GM11168 (cell line): ENCODE measurements around the gene KCNB1.
"Not testable (repeated sequence)": the region's sequence is repeated elsewhere in the genome, so short reads cannot be mapped to it uniquely, and the experiment has no call there.

ENCODE experiments used
- in situ Hi-C: fragments of 300-500 bp; cut with MboI; formaldehyde crosslinking; loops from one replicate; pipeline ENCODE4 v1.12.0; 2022; ENCODE audit warnings: low sequenced_read_pairs; ENCODE audit not compliant: unreplicated experiment

Gene KCNB1

GRCh38 chr20:49415005-49415667 lies 67.3 kb downstream of the KCNB1 start:
- in situ Hi-C loops = no loop called here

DNA sequence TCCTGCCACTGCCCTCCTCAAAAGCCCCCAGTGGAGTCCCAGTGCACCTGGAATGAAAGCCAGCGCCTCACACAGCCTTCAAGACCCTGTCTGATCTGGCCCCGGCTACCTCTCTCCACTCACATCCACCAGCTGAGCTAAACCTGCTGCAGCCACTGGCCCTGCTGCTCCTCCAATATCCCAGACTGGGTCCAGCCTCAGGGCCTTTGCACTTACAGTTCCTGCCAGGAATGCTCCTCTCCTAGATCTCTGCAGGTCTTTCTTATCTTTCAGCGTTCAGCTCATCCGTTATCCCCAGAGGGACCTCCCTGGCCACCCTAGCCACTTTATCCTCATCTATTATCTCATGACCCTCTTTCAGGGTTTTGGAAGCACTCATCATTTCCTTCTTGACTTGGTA lies 68.8 kb downstream of the KCNB1 start:
- in situ Hi-C loops = no loop called here

- in situ Hi-C loops = no loop called here
These were observed 69.5 kb downstream of the KCNB1 start for GRCh38 chr20:49412953-49413352.

- in situ Hi-C loops = no loop called here
These were observed 70.2 kb downstream of the KCNB1 start for GRCh38 chr20:49412254-49412653.

DNA sequence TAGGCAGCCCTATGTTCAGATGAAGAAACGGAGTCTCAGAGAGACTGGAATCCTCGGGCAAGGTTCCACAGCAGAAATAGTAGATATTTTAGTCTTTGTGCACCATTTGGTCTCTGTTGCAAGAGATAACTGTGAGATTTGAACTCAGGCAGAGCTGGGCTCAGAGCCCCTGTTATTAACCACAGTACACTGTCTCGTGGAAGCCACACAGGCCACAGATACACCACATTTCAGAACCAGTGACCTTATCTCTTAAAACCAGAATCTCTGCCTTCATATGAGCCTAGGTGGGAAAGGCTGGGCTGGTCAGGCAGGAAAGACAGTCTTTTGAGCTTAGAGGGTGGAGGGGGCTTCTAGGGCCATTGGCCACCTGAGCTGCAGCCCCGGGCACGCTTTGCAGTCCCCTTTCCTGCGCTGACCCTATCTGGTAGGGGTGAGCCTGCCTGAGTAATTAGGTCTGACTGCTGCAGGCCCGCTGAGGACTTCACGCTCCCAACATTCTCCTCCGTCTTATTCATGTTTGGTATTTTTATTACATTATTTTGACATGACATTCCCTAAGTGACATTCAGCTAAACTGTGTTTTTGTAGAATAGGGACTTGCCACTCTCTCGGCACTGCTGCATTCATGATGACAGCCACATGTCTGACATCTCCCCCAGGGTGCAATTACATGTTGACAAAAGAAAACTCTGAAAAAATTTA lies 71.1 kb downstream of the KCNB1 start:
- in situ Hi-C loops = no loop called here

DNA sequence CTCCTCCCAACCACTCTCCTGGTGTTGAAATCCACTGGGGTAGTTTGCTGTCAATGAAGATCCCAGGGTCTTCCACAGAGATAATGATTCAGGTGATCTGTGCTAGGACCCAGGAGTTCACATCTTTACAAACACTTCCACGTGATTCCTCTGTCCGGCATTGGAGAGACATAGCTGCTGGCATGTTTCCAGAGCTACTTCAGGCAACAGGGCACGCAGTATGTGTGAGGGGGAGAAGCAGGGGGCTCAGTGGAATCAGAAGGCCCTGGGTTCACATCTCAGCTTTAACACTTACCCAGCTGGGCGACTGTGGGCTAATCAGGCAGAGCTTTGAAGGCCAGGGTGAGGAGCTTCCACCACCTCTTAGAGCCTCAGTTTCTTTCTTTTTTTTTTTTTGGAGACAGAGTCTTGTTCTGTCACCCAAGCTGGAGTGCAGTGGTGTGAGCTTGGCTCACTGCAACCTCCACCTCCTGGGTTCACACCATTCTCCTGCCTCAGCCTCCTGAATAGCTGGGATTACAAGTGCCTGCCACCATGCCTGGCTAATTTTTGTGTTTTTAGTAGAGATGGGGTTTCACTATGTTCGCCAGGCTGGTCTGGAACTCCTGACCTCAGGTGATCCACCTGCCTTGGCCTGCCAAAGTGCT lies 72.4 kb downstream of the KCNB1 start:
- in situ Hi-C loops = not testable (repeated sequence)

- in situ Hi-C loops = no loop called here
These were observed 73.0 kb downstream of the KCNB1 start for GRCh38 chr20:49409302-49409974.

GRCh38 chr20:49408509-49409104 lies 73.9 kb downstream of the KCNB1 start:
- in situ Hi-C loops = no loop called here

- in situ Hi-C loops = no loop called here
These were observed 75.8 kb downstream of the KCNB1 start for GRCh38 chr20:49406666-49407065.

DNA sequence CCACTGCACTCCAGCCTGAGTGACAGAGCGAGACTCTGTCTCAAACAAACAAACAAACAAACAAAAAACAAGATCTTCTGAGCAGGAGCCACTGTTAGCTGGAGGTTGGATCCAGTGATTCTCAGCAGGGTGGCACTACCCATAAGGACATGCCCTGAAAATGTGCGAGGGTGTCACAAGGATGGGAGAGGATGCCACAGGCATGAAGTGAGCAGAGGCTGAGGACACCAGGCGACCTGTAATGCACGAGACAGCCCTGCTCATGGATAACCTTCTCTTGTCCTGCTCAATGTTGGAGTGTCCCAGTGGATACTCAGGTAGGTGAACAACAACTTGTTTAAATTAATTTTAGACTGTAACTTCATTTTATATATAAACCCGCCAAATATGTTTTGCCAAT lies 76.8 kb downstream of the KCNB1 start:
- in situ Hi-C loops = no loop called here

GRCh38 chr20:49405062-49405683 lies 77.3 kb downstream of the KCNB1 start:
- in situ Hi-C loops = no loop called here

- in situ Hi-C loops = no loop called here
These were observed 78.0 kb downstream of the KCNB1 start for GRCh38 chr20:49404461-49404860.

DNA sequence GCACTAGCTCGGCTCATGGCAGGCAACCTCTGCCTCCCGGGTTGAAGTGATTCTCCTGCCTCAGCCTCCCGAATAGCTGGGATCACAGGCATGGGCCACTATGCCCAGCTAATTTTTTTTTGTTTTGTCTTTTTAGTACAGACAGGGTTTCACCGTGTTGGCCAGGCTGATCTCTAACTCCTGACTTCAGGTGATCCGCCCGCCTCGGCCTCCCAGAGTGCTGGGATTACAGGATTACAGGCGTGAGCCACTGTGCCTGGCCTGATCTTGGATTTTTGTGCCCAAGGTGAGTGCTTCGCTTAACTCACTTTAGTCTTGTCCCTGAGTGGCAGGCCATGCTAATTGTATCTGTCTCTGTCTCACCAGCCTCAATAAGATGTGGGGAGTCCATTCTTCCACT lies 78.6 kb downstream of the KCNB1 start:
- in situ Hi-C loops = no loop called here

DNA sequence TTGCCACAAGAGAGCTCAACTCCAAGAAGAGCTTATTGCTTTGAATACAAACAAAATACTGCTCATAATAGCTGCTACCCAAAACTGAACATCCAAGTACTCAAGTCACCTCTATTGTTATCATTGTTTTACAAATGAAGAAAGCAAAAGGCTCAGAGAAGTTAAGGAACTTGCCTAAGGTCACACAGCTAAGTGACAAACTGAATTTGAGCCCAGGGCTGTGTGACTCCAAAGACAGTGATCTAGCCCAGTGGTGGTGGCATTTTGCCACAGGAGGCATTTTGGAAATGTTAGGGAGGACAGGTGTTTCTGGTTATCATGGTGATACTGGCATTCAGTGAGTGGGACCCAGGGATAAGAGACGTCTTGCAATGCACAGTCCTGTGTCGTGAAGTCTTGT lies 79.5 kb downstream of the KCNB1 start:
- in situ Hi-C loops = no loop called here

DNA sequence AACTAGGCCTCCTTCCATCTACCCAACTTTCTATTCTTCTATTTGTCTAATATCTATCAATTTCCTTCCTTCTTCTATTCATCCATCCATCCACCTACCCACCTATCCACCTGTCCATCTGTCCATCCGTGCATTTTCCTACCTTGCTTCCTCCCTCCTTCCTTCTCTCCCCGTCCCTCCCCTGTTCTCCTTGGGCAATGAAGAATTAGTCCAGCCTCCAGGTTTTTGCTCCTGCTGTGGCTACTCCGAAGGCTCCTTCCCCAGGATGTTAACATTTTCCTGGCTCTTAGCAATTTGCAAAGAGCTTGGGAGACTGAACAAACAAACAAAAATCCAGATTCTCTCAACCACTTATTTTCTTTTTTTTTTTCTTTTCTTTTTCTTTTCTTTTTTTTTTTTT lies 81.6 kb downstream of the KCNB1 start:
- in situ Hi-C loops = no loop called here

- in situ Hi-C loops = no loop called here
These were observed 82.1 kb downstream of the KCNB1 start for GRCh38 chr20:49400410-49400809.

GRCh38 chr20:49399329-49399728 lies 83.1 kb downstream of the KCNB1 start:
- in situ Hi-C loops = no loop called here

GRCh38 chr20:49398401-49399144 lies 83.9 kb downstream of the KCNB1 start:
- in situ Hi-C loops = no loop called here

GRCh38 chr20:49397525-49397924 lies 84.9 kb downstream of the KCNB1 start:
- in situ Hi-C loops = no loop called here

DNA sequence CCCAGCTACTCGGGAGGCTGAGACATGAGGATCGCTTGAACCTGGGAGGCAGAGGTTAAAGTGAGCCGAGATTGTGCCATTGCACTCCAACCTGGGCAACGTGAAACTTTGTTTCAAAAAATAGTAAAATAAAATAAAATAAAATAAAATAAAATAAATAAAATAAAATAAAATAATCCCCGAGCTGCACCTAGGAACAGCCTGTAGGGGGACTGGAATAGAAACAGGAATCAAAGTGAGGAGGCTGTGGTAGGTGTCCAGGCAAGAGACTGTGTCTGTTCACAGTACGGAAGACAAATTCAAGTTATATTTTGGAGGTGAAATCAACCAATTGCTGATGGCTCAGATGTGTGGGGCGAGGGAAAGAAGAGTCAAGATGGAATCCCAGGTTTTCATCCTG lies 86.2 kb downstream of the KCNB1 start:
- in situ Hi-C loops = no loop called here
